NK-92 treated with Interleukin-12 subunit alpha and Interleukin-12 subunit beta, amount 100 ng/mL, for 24 hours (cell line): ENCODE results near the gene JPH4.

ENCODE experiments used
- DNase-seq: peaks from one replicate; lab custom pipeline; 2025; lab: John Stamatoyannopoulos, UW

JPH4 gene

GRCh38 chr14:23525611-23526010 lies 53.0 kb downstream of the JPH4 start:
- DNase-seq, result no peak

- no peak for DNase-seq
Observed at GRCh38 chr14:23524954-23525353, 53.6 kb downstream of the JPH4 start.

- DNase-seq, result no peak
Observed at GRCh38 chr14:23523229-23524016, 55.2 kb downstream of the JPH4 start.

GRCh38 chr14:23522643-23523198 lies 55.9 kb downstream of the JPH4 start:
- no peak for DNase-seq

GRCh38 chr14:23521785-23522640 lies 56.6 kb downstream of the JPH4 start:
- DNase-seq, result no peak

- no peak for DNase-seq
Observed at GRCh38 chr14:23520899-23521533, 57.6 kb downstream of the JPH4 start.

GRCh38 chr14:23518709-23519108 lies 59.9 kb downstream of the JPH4 start:
- no peak for DNase-seq
